GM18502 (cell line): ENCODE results near the gene C16orf89.

Source experiments
- ATAC-seq: cut with Tn5 transposase; IDR thresholded peaks from one replicate; pipeline ENCODE4 v1.9.1; 2021; ENCODE audit warnings: mild to moderate bottlenecking; ENCODE audit not compliant: unreplicated experiment, poor library complexity

C16orf89 gene

DNA sequence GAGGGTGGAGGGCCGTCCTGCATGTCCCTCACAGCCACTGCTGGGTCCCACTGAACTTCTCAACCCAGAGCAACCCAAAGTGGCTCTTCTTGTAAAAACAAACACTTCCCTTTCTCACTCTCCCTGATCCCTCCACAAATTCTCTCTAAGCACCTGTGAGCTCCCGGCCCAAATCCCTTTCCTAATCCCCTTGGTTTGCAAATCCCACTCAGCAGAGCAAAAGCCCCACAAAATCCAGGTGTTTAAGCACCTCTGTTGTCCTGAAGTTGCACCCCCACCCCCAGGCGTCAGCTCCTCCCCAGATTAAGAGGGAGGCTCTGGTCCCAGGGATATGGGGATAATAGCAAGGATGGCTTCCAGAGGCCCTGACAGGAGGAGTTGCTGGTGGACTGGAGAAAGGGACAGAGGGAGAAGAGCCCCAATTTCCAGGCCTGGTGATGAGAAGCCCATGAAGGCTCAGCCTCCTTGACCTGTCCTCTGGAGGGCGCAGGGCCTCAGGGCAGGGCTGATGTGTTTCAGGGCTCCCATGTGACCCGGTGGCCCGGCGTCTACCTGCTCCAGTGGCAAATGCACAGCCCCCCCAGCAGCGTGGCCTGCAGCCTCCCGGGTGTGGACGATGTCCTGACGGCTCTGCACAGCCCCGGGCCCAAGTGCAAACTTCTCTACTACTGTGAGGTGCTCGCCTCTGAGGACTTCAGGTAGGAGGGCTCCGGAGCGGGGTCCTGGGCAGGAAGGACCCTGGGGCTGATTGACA, 55.0 kb downstream of the C16orf89 start:
- no peak for ATAC-seq

- no peak for ATAC-seq
Measured at GRCh38 chr16:5008311-5008731, 57.4 kb downstream of the C16orf89 start.

- ATAC-seq = no peak
Measured at GRCh38 chr16:5007256-5007655, 58.5 kb downstream of the C16orf89 start.

GRCh38 chr16:5006348-5007193, 59.2 kb downstream of the C16orf89 start:
- ATAC-seq = no peak

GRCh38 chr16:5005916-5006315, 59.8 kb downstream of the C16orf89 start:
- no peak for ATAC-seq

GRCh38 chr16:5004311-5004710, 61.4 kb downstream of the C16orf89 start:
- no peak for ATAC-seq

DNA sequence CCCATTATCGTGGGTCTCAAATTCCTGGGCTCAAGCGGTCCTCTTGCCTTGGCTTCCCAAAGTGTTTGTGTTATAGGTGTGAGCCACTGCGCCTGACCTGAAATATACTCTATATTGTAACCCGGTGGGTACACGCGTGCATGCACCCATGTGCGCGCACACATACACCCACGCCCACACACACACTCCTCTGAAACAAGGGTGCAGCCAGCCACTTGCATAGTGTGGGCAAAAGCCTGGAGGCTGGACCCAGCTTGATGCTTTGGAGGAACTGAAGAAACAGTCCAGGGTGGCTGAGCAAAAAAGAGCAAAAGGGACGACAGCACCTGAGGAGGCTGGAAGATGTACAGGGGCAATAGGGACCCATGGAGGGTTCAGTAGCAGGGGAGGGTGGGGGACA, 61.9 kb downstream of the C16orf89 start:
- no peak for ATAC-seq

GRCh38 chr16:5003211-5003610, 62.5 kb downstream of the C16orf89 start:
- ATAC-seq = no peak

DNA sequence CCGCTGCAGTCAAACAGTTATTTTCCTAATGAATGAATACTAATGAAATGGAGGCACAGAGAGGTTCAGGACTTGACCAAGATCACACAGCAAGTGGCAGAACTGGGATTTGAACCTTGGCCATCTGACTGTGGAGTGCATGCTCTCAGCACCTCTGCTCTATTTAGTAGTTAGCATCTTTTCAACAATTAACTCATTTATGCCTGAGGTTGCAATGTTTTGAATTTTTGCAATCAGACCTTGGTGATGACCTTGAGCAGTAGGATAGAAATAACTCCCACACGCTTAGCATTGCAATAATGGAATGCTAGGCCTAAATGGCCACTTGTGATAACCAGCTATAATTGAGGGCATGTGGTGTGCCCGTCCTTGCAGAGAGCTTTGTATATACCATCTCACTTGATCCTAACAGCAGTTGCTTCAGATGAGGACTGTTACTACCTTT, 63.0 kb downstream of the C16orf89 start:
- ATAC-seq = no peak

DNA sequence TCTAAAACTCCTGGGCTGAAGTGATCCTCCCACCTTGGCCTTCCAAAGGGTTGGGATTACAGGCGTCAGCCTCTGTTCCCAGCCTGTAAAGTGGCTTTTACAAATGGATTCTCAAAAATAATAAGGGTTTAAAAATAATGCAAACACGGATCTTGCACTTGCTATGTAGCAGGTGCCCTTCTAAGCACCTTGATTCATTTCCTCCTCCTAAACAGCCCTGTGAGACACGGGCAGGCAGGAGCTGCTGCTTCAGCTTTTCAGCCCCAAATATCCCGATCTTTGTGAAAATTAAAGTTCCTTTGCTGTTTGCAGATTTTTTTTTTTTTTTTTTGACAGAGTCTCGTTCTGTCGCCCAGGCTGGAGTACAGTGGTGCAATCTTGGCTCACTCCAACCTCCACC, 63.8 kb downstream of the C16orf89 start:
- ATAC-seq = no peak

- ATAC-seq = no peak
Measured at GRCh38 chr16:5001571-5001970, 64.2 kb downstream of the C16orf89 start.

DNA sequence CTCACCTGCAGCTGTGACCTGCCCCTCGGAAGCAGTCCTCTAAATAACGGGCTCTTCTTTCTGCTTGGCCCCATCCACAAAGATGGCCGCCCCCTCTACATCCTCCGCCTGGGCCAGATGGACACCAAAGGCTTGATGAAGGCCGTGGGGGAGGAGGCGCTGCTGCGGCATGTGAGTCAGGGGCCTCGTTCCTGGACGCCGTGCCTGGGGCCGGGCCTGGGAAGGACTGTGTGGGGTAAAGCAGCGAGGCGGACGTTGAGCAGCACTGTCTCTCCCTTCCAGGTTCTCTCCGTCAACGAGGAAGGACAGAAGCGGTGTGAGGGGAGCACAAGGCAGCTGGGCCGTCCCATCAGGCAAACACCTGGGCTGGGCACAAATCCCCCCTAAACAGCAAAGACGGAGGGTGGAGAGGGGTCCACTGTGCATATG, 65.2 kb downstream of the C16orf89 start:
- no peak for ATAC-seq

GRCh38 chr16:4994719-4995434, 70.9 kb downstream of the C16orf89 start:
- ATAC-seq = no peak
